KOPT-K1 (cell line): ENCODE data around the gene FABP1.

Experiments used
- H3K27ac ChIP-seq: fragments of 200-600 bp; sonication (generic); 2 replicates; pipeline ENCODE4 v1.5.1; 2016; ENCODE audit warnings: antibody characterized with exemption, mild to moderate bottlenecking, low read depth, low read length; ENCODE audit not compliant: poor library complexity, severe bottlenecking
- H3K36me3 ChIP-seq: fragments of 200-600 bp; sonication (generic); 2 replicates; pipeline ENCODE4 v1.5.1; 2017; ENCODE audit warnings: antibody characterized with exemption, mild to moderate bottlenecking, low read length, moderate library complexity; ENCODE audit not compliant: insufficient read depth
- H3K9me3 ChIP-seq: fragments of 200-600 bp; sonication (generic); 2 replicates; pipeline ENCODE4 v1.5.1; 2017; ENCODE audit warnings: antibody characterized with exemption, low read length, mild to moderate bottlenecking; ENCODE audit not compliant: insufficient read depth, poor library complexity, severe bottlenecking

The FABP1 gene

DNA sequence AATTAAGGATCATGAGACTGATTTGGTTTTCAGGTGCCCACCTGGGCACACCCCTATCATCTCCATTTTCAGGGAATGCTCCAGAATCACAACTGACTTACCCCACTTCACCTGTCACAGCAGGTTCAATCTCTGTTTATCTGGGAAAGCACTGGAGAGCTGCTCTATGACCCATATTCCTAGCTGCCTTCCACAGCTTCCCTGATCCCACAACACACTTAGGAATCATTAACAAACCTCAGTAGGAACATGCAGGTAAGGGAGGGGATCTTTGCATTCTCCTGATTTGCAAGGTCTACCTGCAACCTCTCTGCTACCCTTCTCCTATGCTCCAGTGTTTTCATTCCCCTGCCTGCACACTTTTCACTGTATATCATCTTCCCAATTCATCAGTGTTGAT, 18.7 kb upstream of the FABP1 start:
- Histone ChIP-seq H3K9me3 (peaks cover 25% of the 10 kb centered on the region), H3K27ac (no peak overlapping the region), H3K36me3 (no peaks in the 10 kb centered on the region)

DNA sequence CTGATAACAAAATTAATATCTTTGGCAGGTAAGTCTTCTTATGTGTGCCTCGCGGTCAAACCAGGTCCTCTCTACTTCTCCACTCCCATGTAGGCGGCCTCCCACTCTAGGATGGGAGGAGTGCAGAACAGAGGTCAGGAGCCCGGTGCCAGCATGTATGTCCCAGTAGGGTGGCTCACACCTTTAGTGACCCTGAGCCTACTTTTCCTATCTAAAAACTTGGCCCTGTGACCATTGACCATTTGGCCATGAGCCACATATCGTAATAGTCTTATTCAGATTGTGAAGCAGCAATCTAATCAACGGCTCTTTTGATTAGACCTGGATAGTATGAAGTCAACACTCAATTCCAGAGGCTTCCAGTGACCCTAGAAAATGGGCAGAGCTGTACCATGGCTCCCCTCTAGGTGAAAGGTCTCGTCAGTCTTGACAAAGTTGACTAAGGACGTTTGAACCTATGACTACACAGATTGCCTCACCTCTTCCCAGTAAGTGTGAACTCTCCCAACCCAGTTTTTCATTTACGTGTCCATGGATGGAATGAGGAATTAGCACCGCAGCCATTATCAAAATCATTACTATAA, 17.1 kb upstream of the FABP1 start:
- H3K27ac ChIP-seq: no peak overlapping the region
- no peaks in the 10 kb centered on the region for H3K36me3 ChIP-seq
- H3K9me3 ChIP-seq: peaks cover 25% of the 10 kb centered on the region

DNA sequence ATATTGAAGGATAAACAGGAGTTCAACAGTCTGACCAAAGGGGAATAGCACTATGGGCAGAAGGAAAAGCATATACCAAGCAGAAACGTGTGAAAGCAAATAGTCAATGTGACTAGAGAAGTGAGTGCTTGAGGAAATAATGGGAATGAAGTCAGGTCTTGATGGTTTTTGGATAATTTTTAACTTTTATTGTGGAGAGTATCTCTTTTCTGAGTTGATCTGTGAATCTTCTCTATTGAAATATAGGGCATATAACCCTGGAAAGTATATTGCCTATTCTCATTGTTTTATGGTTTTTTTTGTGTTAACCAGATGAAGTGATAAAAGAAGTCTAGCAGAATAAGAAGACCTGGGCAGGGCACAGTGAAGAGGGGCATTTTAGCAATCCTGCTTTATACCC, 16.4 kb upstream of the FABP1 start:
- peaks cover 24% of the 10 kb centered on the region for H3K9me3 ChIP-seq
- H3K27ac ChIP-seq: no peak overlapping the region
- no peaks in the 10 kb centered on the region for H3K36me3 ChIP-seq

DNA sequence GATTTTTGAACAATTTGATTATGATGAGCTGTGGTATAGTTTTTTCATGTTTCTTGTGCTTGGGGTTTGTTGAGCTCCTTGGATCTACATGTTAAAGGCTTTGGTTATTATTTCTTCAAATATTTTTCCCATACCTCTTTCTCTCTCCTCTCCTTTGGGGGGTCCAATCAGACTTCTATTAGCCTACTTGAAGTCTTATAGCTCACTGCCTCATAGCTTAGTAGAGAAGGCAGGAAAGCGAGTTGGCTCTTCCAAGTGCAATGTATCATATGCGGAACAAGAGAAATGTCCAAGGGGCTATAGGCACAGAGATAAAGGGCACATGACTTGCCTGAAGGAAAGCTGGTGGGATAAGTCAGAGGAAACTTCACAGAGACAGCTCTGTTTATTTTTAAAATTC, 14.1 kb upstream of the FABP1 start:
- H3K36me3 ChIP-seq: no peaks in the 10 kb centered on the region
- no peak overlapping the region for H3K27ac ChIP-seq
- peaks cover 5% of the 10 kb centered on the region for H3K9me3 ChIP-seq

DNA sequence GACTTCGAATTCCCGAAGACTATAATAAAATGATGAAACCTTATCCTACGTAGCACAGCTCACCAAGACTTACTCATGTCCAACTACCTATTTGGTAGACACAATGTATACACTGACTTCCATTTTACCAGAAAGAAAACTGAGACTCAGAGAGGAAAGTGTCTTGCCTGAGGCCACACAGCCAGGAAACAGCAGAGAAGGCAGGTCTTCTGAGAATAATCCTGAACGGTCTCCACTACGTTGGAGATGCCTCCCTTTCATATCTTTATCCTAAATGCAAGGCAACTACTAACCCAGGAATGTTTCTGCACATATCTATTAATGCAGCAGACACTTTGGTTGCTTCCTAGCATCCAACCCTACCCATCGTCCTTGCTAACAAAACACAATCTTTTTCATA, 11.9 kb upstream of the FABP1 start:
- H3K27ac ChIP-seq: no peak overlapping the region
- H3K9me3 ChIP-seq: peaks cover 5% of the 10 kb centered on the region
- H3K36me3 ChIP-seq: no peaks in the 10 kb centered on the region

DNA sequence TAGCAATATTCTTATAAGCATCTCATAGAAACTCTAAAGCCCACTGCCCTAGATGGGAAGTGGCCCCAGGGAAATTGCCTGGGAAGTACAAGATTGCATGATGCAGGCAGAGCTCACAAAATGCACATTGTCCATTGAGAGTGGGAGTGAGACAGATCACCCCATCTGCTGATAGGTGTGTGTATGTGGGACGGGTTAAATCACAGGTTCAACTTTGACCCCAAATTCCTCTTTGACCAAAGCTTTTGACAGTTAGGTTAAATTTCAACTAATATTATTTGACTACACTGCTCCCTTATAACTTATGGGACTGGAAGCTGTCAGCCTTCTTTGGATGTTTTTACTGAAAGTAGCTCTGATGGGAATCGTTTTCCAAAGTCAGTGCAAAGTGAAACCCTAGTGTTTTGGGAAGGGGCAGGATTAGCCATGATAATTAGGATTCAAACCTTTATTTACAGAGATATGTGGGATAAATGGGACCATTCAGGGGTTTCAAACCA, 11.4 kb upstream of the FABP1 start:
- no peaks in the 10 kb centered on the region for H3K36me3 ChIP-seq
- H3K27ac ChIP-seq: no peak overlapping the region
- H3K9me3 ChIP-seq: peaks cover 5% of the 10 kb centered on the region

DNA sequence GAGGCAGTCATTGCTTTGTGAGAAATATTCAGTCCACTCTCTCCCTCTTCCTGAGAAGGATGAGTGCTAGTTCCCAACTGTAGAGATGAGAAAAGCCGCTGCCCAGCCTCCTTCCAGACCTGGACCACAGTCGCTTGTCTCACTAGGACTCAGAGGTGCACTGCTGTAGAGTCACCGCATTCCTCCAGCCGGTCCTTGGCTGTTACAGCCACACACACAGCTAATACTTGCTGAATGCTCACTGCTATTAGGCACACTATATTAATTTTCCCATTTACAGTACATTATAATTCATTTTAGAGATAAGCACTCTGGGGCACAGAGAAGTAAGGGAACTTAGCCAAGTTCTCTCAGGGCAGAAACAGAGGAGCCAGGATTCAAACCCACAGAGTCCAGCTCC, 10.0 kb upstream of the FABP1 start:
- no peak overlapping the region for H3K27ac ChIP-seq
- H3K36me3 ChIP-seq: no peaks in the 10 kb centered on the region

DNA sequence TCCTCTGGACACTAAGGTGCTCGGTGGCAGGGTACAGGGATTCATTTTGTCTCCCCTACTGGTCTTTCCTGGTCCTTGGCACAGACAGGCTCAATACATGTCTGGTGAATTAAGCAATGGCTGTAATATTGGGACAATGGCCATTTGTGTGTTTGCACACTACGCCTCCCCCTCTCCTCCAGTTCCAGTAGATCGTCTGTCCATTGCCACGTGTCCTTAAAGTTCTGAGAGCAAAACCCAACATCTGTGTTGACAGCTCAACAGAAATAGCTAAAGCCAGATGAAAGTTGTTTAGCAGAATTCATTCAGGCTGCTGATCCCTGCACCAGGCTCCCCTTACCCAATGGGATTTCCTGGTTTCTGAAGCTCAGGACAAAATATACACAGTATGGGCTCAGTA, 9.0 kb upstream of the FABP1 start:
- Histone ChIP-seq H3K27ac (no peak overlapping the region), H3K9me3 (no peaks in the 10 kb centered on the region), H3K36me3 (no peaks in the 10 kb centered on the region)

More for the DNA sequence above, 10.0 kb upstream of the FABP1 start:
- no peaks in the 10 kb centered on the region for H3K9me3 ChIP-seq

DNA sequence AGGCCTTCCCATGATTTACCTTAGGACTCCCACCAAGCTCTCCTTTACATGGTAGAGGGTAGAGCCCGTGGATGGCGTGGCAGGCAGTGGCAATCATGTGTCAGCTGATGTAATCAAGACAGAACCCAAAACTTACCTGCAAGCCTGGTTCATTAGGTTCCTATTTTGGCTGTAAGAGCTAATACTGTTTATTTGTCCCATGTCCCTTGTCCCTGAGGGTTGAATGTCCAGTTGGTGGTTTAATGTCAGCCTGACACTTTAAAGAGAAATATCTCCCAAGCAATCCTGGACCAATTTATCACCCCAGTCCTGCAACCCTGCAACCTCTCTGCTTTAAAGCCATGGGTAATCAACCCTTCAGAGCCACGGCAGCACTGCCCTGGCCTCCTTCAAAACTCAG, 6.0 kb upstream of the FABP1 start:
- no peak overlapping the region for H3K27ac ChIP-seq
- H3K36me3 ChIP-seq: no peaks in the 10 kb centered on the region

DNA sequence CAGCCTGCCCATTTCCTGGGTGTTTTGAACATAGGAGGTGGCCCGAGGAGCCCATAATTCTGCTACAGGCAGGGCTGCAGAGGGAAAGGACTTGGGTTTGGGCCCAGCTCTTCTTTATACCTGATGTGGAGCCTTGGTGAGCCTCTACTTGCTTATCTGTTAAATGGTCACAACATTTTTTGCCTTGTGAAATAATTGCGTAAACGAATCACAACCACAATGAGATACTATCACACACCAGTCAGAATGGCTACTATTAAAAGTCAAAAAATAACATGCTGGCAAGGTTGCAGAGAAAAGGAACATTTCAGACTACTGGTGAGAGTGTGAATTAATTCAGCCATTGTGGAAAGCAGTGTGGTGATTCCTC, 4.1 kb upstream of the FABP1 start:
- H3K36me3 ChIP-seq: no peaks in the 10 kb centered on the region
- H3K9me3 ChIP-seq: no peaks in the 10 kb centered on the region
- no peak overlapping the region for H3K27ac ChIP-seq

More for the DNA sequence above, 6.0 kb upstream of the FABP1 start:
- H3K9me3 ChIP-seq: no peaks in the 10 kb centered on the region

DNA sequence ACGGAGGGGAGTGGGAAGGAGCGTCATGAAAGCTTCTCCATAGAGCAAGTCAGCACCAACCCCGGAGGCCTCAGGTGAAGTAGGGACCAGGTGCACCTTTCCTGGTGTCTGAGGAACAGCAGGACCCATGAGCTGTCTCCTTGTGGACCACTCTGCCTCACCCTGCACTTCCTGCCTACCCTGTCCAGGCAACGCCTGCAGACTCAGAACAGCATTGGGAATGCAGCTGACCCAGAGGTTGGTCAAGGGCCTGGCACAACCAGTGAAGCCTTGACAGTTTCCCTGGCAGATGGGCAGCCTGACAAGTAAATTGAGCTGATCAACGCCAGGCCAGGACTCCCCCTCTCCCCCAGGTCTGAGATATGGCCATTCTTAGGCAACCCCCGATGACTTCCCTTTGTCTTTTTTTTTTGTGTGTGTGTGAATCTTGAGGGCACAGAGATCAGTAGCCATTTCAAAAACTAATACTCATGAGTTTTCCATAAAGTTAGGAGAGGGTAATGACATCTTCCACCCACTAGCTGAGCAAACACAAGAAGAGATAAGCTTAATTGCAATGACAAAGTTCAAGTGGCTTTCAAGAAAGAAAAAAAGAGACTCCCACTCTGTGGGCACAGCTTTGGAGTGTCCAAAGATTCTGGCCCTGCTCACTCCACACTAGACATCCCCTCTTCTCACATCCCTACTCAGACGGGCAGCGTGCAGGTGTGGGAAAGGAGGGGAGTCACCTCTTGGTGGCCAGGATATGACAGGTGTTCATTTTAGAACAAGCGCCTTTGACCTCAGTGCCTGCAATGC, 3.5 kb upstream of the FABP1 start:
- Histone ChIP-seq H3K27ac (no peak overlapping the region), H3K36me3 (no peaks in the 10 kb centered on the region)

DNA sequence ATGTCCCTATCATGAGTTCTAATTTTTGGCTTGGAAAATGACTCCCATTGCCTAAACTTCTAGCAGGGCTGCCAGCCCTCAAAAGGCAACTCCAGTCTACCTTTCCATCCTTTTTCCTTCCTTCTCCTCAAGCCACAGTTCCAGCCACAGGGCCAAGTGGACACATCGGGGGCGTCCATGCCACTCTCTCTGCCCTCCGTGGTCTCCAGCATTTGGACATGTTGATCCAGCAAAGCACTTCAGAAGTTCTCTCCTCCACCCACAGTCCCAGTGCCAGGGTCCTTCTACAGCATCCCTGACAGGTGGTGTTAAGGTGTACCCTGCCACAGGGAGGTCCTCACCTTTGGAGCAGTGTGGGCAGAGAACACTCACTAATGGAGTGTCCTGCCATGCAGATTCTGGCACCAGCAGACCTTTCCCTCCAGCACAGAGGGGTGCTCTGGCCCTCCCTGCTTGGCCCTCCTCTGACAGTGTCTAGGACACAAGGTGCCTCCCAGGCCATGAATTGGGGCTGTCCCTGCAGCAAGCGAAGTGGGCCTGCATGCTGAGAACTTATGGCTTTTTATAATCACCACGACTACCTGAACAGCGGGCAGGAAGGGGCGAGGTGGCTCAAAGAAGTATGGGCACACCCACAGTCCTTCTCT, 1.6 kb upstream of the FABP1 start:
- H3K9me3 ChIP-seq: no peaks in the 10 kb centered on the region
- H3K27ac ChIP-seq: no peak overlapping the region
- no peaks in the 10 kb centered on the region for H3K36me3 ChIP-seq

More for the DNA sequence above, 3.5 kb upstream of the FABP1 start:
- H3K9me3 ChIP-seq: no peaks in the 10 kb centered on the region

DNA sequence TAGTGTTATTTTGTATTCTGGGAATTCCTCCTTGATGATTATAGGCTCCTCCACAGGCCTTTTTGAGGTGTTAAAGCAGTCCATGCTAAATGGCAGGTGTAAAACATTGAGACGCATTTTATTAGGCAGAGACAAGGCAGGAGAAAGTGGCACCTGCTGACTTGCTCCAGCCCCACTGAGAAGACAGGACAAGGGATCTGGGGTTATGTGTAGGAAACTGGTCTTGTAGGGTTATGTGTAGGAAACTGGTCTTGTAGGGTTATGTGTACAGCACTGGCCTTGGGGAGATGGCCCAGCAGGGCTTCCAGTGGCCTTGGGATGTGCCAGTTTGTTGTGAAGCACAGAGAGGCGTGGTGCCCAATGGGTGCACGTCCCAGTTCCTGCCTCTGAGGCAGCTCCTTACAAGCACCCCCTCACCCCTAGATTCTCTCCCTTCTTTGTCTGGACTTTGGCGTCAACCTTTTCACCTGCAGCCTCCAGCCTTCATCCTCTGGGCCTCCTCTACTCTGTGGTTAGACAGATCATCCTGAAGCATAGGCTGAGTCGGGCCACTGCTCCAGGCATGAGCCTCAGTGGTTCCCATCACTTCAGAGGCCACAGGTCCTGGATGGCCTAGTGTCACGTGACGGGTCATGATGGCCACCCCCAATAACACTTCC, 921 bp upstream of the FABP1 start:
- H3K9me3 ChIP-seq: no peaks in the 10 kb centered on the region
- no peaks in the 10 kb centered on the region for H3K36me3 ChIP-seq
- no peak overlapping the region for H3K27ac ChIP-seq

DNA sequence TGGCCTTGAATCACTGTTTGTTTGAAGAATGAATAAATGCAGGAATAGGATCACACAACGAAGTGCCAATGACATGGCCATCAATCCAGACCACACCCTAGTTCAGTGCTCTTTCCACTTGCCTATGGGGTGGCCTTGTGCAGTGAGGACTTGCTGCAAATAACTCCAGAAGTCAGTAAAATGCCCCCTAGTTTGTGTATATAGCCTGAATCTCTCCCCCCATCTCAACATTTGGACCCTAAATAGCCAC, 299 bp downstream of the FABP1 start:
- no peaks in the 10 kb centered on the region for H3K9me3 ChIP-seq
- H3K27ac ChIP-seq: no peak overlapping the region

DNA sequence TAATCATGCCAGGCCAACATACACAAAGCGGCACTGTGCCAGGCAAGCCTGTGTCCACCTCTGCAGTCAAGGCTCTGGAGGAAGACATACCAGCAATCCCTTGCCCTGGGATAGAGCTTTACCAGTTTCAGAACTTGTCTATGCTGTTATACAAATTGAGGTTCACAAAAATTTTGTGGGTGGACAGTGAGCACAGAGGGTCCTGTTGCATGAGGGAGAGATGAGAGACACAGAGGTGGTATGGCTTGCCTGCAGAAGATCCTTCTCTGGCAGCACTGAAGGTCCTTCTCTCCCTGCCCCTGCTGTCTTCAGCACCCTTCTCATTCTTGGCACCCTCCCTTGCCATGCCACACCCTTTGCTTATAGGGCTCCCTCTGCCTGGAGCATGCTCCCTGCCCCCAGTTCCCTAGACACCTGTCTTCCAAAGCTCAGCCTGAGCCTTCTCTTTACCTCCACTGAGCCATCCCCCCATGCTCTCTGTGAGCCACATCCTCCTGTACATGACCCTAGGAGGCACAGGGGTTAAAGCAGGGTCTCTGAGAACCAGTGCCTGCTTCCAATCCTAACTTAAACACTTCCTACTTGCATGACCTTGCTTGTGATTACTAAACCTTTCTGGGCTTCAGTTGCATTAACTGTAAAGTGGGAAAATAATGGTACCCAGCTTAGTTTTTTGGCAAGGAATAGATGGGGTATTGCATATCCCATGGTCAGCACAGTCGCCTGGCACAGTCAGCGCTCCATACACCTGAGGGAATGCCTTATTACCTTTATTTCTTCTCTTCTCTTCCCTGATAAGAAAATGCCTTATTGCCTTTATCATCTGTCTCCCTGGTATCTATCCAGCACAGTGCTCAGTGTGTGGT, 857 bp downstream of the FABP1 start:
- no peaks in the 10 kb centered on the region for H3K9me3 ChIP-seq
- no peak overlapping the region for H3K27ac ChIP-seq
- no peaks in the 10 kb centered on the region for H3K36me3 ChIP-seq

More for the DNA sequence above, 299 bp downstream of the FABP1 start:
- no peaks in the 10 kb centered on the region for H3K36me3 ChIP-seq
